Keratinocyte (primary cell): ENCODE measurements around the gene NLGN1.

Source experiments
- EZH2 ChIP-seq: IDR thresholded peaks from one replicate; pipeline ENCODE4 v1.6.1; 2012; ENCODE audit warnings: inconsistent platforms, mild to moderate bottlenecking, low read length, moderate library complexity
- TF ChIP-seq, protein P1 (sequence below), 3 experiments: IDR thresholded peaks in 1 of 3; conservative IDR thresholded peaks in 1 of 3; optimal IDR thresholded peaks in 1 of 3; 2 replicates in 2 of 3; 3 replicates in 1 of 3; pipeline versions ENCODE3 to v1.5.1; 2011; ENCODE audit warnings: low read length in 3 of 3, mild to moderate bottlenecking in 3 of 3, moderate library complexity in 2 of 3, control low read depth in 1 of 3, inconsistent platforms in 1 of 3; ENCODE audit not compliant: insufficient read depth in 2 of 3; ENCODE audit errors: extremely low read depth in 1 of 3

- TF ChIP-seq, protein P1, sequence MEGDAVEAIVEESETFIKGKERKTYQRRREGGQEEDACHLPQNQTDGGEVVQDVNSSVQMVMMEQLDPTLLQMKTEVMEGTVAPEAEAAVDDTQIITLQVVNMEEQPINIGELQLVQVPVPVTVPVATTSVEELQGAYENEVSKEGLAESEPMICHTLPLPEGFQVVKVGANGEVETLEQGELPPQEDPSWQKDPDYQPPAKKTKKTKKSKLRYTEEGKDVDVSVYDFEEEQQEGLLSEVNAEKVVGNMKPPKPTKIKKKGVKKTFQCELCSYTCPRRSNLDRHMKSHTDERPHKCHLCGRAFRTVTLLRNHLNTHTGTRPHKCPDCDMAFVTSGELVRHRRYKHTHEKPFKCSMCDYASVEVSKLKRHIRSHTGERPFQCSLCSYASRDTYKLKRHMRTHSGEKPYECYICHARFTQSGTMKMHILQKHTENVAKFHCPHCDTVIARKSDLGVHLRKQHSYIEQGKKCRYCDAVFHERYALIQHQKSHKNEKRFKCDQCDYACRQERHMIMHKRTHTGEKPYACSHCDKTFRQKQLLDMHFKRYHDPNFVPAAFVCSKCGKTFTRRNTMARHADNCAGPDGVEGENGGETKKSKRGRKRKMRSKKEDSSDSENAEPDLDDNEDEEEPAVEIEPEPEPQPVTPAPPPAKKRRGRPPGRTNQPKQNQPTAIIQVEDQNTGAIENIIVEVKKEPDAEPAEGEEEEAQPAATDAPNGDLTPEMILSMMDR (optimal IDR thresholded peaks at IDR 0.05 in 1 of 3, IDR thresholded peaks at IDR 0.05 in 1 of 3, conservative IDR thresholded peaks at IDR 0.05 in 1 of 3; ENCODE audit: extremely low read depth in 1 of 3, insufficient read depth in 2 of 3, low read length in 3 of 3), result no peak
- no peak for TF ChIP-seq EZH2
Measured at GRCh38 chr3:174216946-174217718, 819.6 kb downstream of the NLGN1 start.
